K562 treated with DMSO at 1 percent for 24 hours (cell line): ENCODE results near the gene NDUFB8. TPM values are rescaled to one million over a fixed set of nuclear protein-coding genes. Genes with fewer than 3 reads are reported as not detected.

ENCODE experiments used
- total RNA-seq: library from RNA; unstranded; fragments of 300-600 nt; gene quantifications from 2 replicates; pipeline ENCODE4 v1.2.3, GENCODE V29; 2022; ENCODE audit warnings: low read depth; ENCODE audit not compliant: insufficient read depth

NDUFB8 gene
- total RNA-seq, result 195 and 211 TPM in 2 replicates

GRCh38 chr10:100529475-100530298 lies at the start of gene NDUFB8:
Gene NDUFB8 (minus strand): TSS chr10:100529871. CDS start chr10:100529851, 20 bp downstream.

GRCh38 chr10:100535715-100536353 lies 6.2 kb upstream of the NDUFB8 start, which contains the start of gene HIF1AN:
Gene HIF1AN (plus strand): TSS chr10:100535943. CDS start chr10:100535959, 16 bp downstream.

GRCh38 chr10:100519311-100520051 lies 10.2 kb downstream of the NDUFB8 start, which contains the start of gene SEC31B:
Gene SEC31B (minus strand): TSS chr10:100519861. CDS start chr10:100516952, 2,909 bp downstream.

Other genes starting within 250 kb of the NDUFB8 start
- 19.6 and 30.1 TPM in 2 replicates for gene BLOC1S2, start 243.2 kb downstream of the NDUFB8 start, total RNA-seq
- not detected in 2 replicates for gene PKD2L1, start 199.6 kb downstream of the NDUFB8 start, total RNA-seq
- gene SCD, start 182.6 kb downstream of the NDUFB8 start, total RNA-seq, result 131 and 136 TPM in 2 replicates
- gene WNT8B, start 66.9 kb downstream of the NDUFB8 start, total RNA-seq, result not detected in 2 replicates
- gene SEC31B, start 10.0 kb downstream of the NDUFB8 start, total RNA-seq, result 1.1 and 4.2 TPM in 2 replicates
- 4.6 and 6.2 TPM in 2 replicates for gene HIF1AN, start 6.1 kb upstream of the NDUFB8 start, total RNA-seq
- gene PAX2, start 215.7 kb upstream of the NDUFB8 start, total RNA-seq, result not detected in 2 replicates